GM12875 (cell line): Measurements from ENCODE around the gene ADH1B.
"Not testable (repeated sequence)": the region's sequence is repeated elsewhere in the genome, so short reads cannot be mapped to it uniquely, and the experiment has no call there.

Experiments
- H3K4me3 ChIP-seq: one replicate; pipeline ENCODE4 v1.5.1; 2011; ENCODE audit warnings: low read depth, low read length, control low read depth
- TF ChIP-seq, protein P1 (sequence below): IDR thresholded peaks from 2 replicates; pipeline ENCODE4 v1.5.1; 2011; ENCODE audit warnings: low read depth, mild to moderate bottlenecking, control low read depth, inconsistent platforms, low read length, moderate library complexity, borderline replicate concordance; ENCODE audit not compliant: insufficient read depth

The ADH1B gene

DNA sequence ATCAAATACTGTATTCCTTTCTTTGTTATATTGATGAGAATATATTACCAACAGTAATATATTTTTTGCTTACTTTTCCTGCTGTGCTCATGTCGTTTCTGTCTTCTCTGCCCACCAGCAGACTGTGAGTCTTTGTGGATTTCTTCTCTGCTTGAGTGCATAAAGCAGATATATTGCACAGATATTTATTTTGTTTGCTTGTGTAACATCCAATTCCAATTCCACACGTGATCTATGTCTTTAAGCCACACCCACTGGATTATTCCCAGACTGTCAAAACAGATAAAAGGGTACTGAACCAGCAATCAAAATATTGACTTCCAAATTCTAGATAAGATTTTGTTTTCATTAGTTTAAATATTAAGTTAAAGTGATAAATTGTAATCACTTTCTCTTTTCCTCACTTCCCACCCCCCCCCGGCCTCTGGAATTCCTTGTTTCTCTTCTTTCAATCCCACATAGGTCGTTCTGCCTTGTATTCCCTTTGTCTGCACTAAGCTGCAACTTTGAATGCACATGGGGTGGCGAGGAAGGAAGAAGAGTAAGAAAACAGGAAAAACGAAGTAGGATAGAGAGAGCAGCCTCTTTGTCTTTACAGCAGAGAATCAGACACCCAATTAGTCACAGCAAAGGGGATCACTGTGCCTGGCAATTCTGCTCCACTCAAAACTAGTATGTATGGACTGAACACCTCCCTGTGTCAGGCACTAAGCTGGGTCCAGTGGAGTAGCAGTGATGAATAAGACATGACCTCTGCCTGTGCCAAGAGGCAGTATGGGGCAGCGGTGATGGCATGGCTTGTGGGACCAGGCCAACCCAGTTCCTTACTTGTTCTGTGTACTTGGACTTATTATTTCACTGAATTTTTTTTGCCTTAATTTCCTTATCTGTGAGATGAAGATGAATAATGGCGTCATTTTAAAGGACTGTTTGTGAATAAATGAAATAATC lies at the start of gene ADH1B:
Gene ADH1B (minus strand): TSS at position 161 of the 951 bp plus-strand sequence. CDS start 70 bp downstream, at position 91.
- TF ChIP-seq, protein P1, sequence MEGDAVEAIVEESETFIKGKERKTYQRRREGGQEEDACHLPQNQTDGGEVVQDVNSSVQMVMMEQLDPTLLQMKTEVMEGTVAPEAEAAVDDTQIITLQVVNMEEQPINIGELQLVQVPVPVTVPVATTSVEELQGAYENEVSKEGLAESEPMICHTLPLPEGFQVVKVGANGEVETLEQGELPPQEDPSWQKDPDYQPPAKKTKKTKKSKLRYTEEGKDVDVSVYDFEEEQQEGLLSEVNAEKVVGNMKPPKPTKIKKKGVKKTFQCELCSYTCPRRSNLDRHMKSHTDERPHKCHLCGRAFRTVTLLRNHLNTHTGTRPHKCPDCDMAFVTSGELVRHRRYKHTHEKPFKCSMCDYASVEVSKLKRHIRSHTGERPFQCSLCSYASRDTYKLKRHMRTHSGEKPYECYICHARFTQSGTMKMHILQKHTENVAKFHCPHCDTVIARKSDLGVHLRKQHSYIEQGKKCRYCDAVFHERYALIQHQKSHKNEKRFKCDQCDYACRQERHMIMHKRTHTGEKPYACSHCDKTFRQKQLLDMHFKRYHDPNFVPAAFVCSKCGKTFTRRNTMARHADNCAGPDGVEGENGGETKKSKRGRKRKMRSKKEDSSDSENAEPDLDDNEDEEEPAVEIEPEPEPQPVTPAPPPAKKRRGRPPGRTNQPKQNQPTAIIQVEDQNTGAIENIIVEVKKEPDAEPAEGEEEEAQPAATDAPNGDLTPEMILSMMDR, result no peak
- no peak within 1 kb of the TSS for H3K4me3 ChIP-seq

- H3K4me3 ChIP-seq, result not testable (repeated sequence)
Measured at GRCh38 chr4:99367817-99368216, 46.6 kb upstream of the ADH1B start.

DNA sequence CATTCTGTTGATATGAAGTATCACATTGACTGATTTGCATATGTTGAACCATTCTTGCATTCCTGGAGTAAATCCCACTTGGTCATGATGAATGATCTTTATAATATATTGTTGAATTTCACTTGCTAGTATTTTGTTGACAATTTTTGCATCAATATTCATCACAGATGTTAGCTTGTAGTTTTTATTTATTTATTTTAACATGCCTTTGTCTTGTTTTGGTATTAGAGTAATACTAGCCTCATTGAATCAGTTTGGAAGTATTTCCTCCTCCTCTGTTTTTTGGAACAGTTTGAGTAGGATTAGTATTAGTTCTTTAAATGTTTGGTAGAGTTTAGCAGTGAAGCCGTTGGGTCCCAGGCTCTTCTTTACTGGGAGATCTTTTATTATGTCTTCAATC lies 45.3 kb upstream of the ADH1B start:
- H3K4me3 ChIP-seq, result no peak overlapping the region
- TF ChIP-seq, protein P1, result no peak

GRCh38 chr4:99362768-99363167 lies 41.6 kb upstream of the ADH1B start:
- H3K4me3 ChIP-seq, result no peak overlapping the region
- TF ChIP-seq, protein P1, result no peak

- TF ChIP-seq, protein P1, result no peak
- H3K4me3 ChIP-seq, result no peak overlapping the region
Measured at GRCh38 chr4:99361899-99362275, 40.7 kb upstream of the ADH1B start.

- TF ChIP-seq, protein P1, result no peak
- no peak overlapping the region for H3K4me3 ChIP-seq
Measured at GRCh38 chr4:99361268-99361898, 40.2 kb upstream of the ADH1B start.

DNA sequence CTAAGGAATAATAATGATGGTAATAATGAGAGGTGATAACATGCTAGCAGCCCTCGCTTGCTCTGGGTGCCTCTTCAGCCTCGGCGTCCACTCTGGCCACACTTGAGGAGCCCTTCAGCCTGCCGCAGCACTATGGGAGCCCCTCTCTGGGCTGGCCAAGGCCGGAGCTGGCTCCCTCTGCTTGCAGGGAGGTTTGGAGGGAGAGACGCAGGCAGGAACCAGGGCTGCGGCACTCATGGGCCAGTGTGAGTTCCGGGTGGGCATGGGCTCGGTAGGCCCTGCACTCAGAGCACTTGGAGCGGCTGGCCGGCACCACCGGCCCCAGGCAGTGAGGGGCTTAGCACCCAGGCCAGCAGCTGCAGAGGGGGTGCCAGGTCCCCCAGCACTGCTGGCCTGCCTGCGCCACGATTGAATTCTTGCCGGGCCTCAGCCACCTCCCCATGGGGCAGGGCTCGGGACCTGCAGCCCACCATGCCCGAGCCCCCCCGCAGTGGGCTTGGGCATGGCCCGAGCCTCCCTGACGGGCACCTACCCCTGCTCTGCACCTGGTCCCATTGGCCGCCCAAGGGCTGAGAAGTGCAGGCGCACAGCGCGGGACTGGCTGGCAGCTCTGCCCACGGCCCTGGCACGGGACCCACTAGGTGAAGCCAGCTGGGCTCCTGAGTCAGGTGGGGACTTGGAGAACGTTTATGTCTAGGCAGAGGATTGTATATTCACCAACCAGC lies 38.4 kb upstream of the ADH1B start:
- H3K4me3 ChIP-seq, result no peak overlapping the region
- TF ChIP-seq, protein P1, result no peak
